Naive thymus-derived CD4-positive, alpha-beta T cell (primary cell): ENCODE measurements around the gene TMEM214. TPM values are rescaled to one million over a fixed set of nuclear protein-coding genes. Genes with fewer than 3 reads are reported as not detected.
A peak's percentile ranks its signal among the peaks of the same experiment; 100 is the strongest.

ENCODE experiments used
- ATAC-seq: fragments of 150-1000 bp; cut with Tn5 transposase; 2 replicates; pipeline ENCODE4 v1.10.0; 2021; ENCODE audit warnings: mild to moderate bottlenecking, moderate library complexity
- CTCF ChIA-PET: fragments of 350-600 bp; sonication (Branson Sonifier 250); formaldehyde crosslinking; loops from one replicate; lab custom pipeline; 2021; ENCODE audit warnings: antibody characterized with exemption; lab: Charles Lee
- POLR2A ChIA-PET: fragments of 350-600 bp; sonication (Branson Sonifier 250); formaldehyde crosslinking; loops from one replicate; lab custom pipeline; 2021; ENCODE audit warnings: antibody characterized with exemption, inconsistent platforms; lab: Charles Lee
- DNase-seq, 9 donors: peaks; one replicate each; pipeline versions ENCODE4 v3.0.0 to v3.0.0-alpha.2; 2020 to 2022; ENCODE audit warnings: mixed read lengths in 1 of 9
- H3K27ac ChIP-seq: one replicate; pipeline ENCODE4 v1.7.0; 2013; ENCODE audit warnings: mild to moderate bottlenecking, low read depth, low read length, moderate library complexity
- H3K27me3 ChIP-seq, 2 donors: one replicate each; pipeline ENCODE4 v1.7.0; 2013; ENCODE audit warnings: low read length in 2 of 2, mild to moderate bottlenecking in 2 of 2, moderate library complexity in 2 of 2; ENCODE audit not compliant: control insufficient read depth in 2 of 2, insufficient read depth in 2 of 2
- H3K36me3 ChIP-seq, 3 experiments: 1 replicate in 2 of 3; 2 replicates in 1 of 3; pipeline ENCODE4 v1.7.0; 2013; ENCODE audit warnings: low read length in 3 of 3, mild to moderate bottlenecking in 3 of 3, moderate library complexity in 1 of 3; ENCODE audit not compliant: insufficient read depth in 3 of 3, control insufficient read depth in 2 of 3
- H3K4me1 ChIP-seq, 2 donors: one replicate each; pipeline ENCODE4 v1.7.0; 2013; ENCODE audit warnings: low read length in 2 of 2, mild to moderate bottlenecking in 2 of 2, moderate library complexity in 1 of 2; ENCODE audit not compliant: control insufficient read depth in 2 of 2, insufficient read depth in 2 of 2
- H3K4me3 ChIP-seq: 2 replicates; pipeline ENCODE4 v1.7.0; 2013; ENCODE audit warnings: mild to moderate bottlenecking, low read length
- H3K9me3 ChIP-seq, 3 experiments: 1 replicate in 2 of 3; 2 replicates in 1 of 3; pipeline ENCODE4 v1.7.0; 2013; ENCODE audit warnings: low read length in 3 of 3; ENCODE audit not compliant: control insufficient read depth in 2 of 3
- H3K27ac Mint-ChIP-seq, 9 donors: one replicate each; pipeline ENCODE4 v1.8.0; 2020 to 2022; ENCODE audit warnings: mixed read lengths in 9 of 9, mild to moderate bottlenecking in 8 of 9, moderate library complexity in 5 of 9, inconsistent platforms in 2 of 9
- H3K27me3 Mint-ChIP-seq, 5 donors: one replicate each; pipeline ENCODE4 v1.8.0; 2021 to 2022; ENCODE audit warnings: mixed read lengths in 5 of 5, mild to moderate bottlenecking in 1 of 5
- H3K36me3 Mint-ChIP-seq, 5 donors: one replicate each; pipeline ENCODE4 v1.8.0; 2020 to 2022; ENCODE audit warnings: mixed read lengths in 5 of 5, mild to moderate bottlenecking in 3 of 5, inconsistent platforms in 1 of 5
- H3K4me1 Mint-ChIP-seq, 7 donors: one replicate each; pipeline ENCODE4 v1.8.0; 2020 to 2022; ENCODE audit warnings: mixed read lengths in 7 of 7, mild to moderate bottlenecking in 3 of 7, inconsistent platforms in 1 of 7
- H3K4me3 Mint-ChIP-seq, 10 donors: one replicate each; pipeline ENCODE4 v1.8.0; 2020 to 2022; ENCODE audit warnings: mild to moderate bottlenecking in 10 of 10, mixed read lengths in 10 of 10, moderate library complexity in 6 of 10, inconsistent platforms in 2 of 10
- H3K9me3 Mint-ChIP-seq, 11 donors: one replicate each; pipeline ENCODE4 v1.8.0; 2020 to 2022; ENCODE audit warnings: mixed read lengths in 11 of 11, mild to moderate bottlenecking in 4 of 11, inconsistent platforms in 1 of 11, moderate library complexity in 1 of 11
- intact Hi-C, 2 donors: fragments of 100-400 bp; cut with micrococcal nuclease; formaldehyde crosslinking; loops; one replicate each; pipeline ENCODE4 v1.15.1; 2023
- polyA plus RNA-seq, 2 donors: library from polyadenylated mRNA; unstranded; fragments of 300-500 nt; fragmentation: Illumina TruSeq; gene quantifications; one replicate each; pipeline ENCODE4 v1.2.3, GENCODE V29; 2021
- total RNA-seq, 6 experiments: library from RNA in 5 of 6; stranded (reverse) in 5 of 6; gene quantifications; 1 replicate in 5 of 6; 2 replicates in 1 of 6; pipeline ENCODE4 v1.2.3 and lab custom pipeline; 2021 to 2026

Gene TMEM214
- total and polyA plus RNA-seq, 7 experiments from 2014 or later: 18.6 to 114 (median 41.7) TPM

DNA sequence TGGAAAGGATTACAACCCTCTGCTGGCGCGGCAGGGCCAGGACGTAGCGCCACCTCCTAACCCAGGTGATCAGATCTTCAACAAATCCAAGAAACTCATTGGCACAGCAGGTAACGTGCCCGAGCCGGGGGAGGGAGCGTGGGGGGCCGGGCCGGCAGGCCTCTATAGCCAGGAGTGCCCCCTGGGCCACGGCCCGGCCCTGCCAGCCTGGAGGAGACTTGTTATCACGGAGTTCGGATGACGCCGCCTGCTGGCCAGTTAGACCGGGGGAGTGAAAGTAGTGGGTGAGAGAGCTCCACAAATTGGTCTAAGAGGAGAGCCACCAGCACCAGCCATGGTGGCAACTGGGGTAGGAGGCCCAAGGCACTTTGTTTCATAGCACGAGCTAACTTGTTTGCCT, 8.6 kb upstream of the TMEM214 start:
- no peaks in the 10 kb centered on the region for H3K9me3 ChIP-seq
- H3K27me3 Mint-ChIP-seq: no peaks in the 10 kb centered on the region
- H3K36me3 Mint-ChIP-seq: peaks cover 0 to 6% (median 2%) of the 10 kb centered on the region in 5 donors
- peaks cover 0 to 20% (median 0%) of the 10 kb centered on the region in 3 experiments for H3K36me3 ChIP-seq
- H3K4me3 Mint-ChIP-seq: no peak overlapping the region
- no peak overlapping the region for H3K4me3 ChIP-seq
- no peaks in the 10 kb centered on the region for H3K27me3 ChIP-seq
- H3K4me1 Mint-ChIP-seq: peaks cover 0 to 13% (median 4%) of the 10 kb centered on the region in 7 donors
- no peak overlapping the region for H3K27ac Mint-ChIP-seq
- ATAC-seq (no peak), DNase-seq (no peak)
- intact Hi-C loops: no loop called here
- H3K9me3 Mint-ChIP-seq: no peaks in the 10 kb centered on the region
- CTCF ChIA-PET: no interaction called here
- H3K4me1 ChIP-seq: no peaks in the 10 kb centered on the region
- POLR2A ChIA-PET: no interaction called here
- no peak overlapping the region for H3K27ac ChIP-seq

DNA sequence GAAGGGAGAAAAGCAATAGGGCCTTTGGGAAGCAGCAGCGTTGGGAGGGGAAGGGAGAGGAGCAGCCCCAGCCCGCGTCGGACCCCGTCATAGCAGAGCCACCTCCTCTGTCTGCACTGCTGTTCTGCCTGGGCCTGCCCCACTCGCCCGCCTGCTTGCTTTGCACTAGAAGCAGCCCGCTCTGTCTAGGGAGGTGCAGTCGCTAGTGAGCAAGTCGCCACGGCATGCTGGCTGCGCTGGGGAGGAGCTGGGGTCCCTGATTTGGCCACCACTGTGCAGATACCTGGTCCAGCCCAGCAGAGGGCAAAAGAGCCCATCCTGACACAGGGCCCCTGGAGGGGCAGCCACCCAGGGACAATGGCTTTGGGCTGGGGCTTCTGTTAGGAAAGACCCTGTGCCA, 8.0 kb upstream of the TMEM214 start:
- Histone ChIP-seq H3K9me3 (no peaks in the 10 kb centered on the region), H3K27ac (no peak overlapping the region), H3K36me3 (peaks cover 0 to 20% (median 0%) of the 10 kb centered on the region in 3 experiments), H3K4me1 (no peaks in the 10 kb centered on the region), H3K4me3 (no peak overlapping the region), H3K27me3 (no peaks in the 10 kb centered on the region)
- peaks cover 0 to 20% (median 8%) of the 10 kb centered on the region in 7 donors for H3K4me1 Mint-ChIP-seq
- DNase-seq: no peak
- H3K4me3 Mint-ChIP-seq: no peak overlapping the region
- POLR2A ChIA-PET: no interaction called here
- CTCF ChIA-PET: no interaction called here
- H3K27me3 Mint-ChIP-seq: no peaks in the 10 kb centered on the region
- no peaks in the 10 kb centered on the region for H3K9me3 Mint-ChIP-seq
- H3K36me3 Mint-ChIP-seq: peaks cover 0 to 6% (median 2%) of the 10 kb centered on the region in 5 donors
- no peak for ATAC-seq
- intact Hi-C loops: no loop called here
- no peak overlapping the region for H3K27ac Mint-ChIP-seq

DNA sequence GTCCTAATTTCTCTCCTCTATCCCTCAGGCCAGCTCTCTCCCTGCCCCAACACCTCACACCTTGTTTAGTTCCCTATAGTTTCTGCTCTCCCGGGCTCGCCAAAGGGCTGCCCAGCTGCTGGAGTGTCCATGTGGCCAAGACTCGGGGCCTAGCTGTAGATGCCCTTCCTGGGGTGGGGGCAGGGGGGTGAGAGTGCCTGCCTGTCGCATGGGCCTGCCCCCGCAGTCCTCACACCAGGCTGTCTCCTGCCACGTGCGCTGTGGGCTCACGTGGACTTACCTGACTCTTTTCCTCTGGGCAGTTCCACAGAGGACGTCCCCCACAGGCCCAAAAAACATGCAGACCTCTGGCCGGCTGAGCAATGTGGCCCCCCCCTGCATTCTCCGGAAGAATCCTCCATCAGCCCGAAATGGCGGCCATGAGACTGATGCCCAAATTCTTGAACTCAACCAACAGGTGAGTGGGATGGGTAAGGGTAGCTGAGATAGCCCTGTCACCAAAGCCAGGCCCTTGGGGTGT, 7.4 kb upstream of the TMEM214 start:
- Histone ChIP-seq H3K9me3 (no peaks in the 10 kb centered on the region), H3K4me1 (no peaks in the 10 kb centered on the region), H3K27me3 (no peaks in the 10 kb centered on the region), H3K4me3 (no peak overlapping the region), H3K27ac (no peak overlapping the region), H3K36me3 (peaks cover 0 to 20% (median 0%) of the 10 kb centered on the region in 3 experiments)
- peaks cover under 1 to 25% (median 10%) of the 10 kb centered on the region in 7 donors for H3K4me1 Mint-ChIP-seq
- H3K4me3 Mint-ChIP-seq: no peak overlapping the region
- H3K27ac Mint-ChIP-seq: no peak overlapping the region
- no peaks in the 10 kb centered on the region for H3K9me3 Mint-ChIP-seq
- H3K36me3 Mint-ChIP-seq: peaks cover 0 to 6% (median 2%) of the 10 kb centered on the region in 5 donors
- CTCF ChIA-PET: no interaction called here
- H3K27me3 Mint-ChIP-seq: no peaks in the 10 kb centered on the region
- POLR2A ChIA-PET: no interaction called here
- ATAC-seq (no peak), DNase-seq (no peak)
- intact Hi-C loops: no loop called here

DNA sequence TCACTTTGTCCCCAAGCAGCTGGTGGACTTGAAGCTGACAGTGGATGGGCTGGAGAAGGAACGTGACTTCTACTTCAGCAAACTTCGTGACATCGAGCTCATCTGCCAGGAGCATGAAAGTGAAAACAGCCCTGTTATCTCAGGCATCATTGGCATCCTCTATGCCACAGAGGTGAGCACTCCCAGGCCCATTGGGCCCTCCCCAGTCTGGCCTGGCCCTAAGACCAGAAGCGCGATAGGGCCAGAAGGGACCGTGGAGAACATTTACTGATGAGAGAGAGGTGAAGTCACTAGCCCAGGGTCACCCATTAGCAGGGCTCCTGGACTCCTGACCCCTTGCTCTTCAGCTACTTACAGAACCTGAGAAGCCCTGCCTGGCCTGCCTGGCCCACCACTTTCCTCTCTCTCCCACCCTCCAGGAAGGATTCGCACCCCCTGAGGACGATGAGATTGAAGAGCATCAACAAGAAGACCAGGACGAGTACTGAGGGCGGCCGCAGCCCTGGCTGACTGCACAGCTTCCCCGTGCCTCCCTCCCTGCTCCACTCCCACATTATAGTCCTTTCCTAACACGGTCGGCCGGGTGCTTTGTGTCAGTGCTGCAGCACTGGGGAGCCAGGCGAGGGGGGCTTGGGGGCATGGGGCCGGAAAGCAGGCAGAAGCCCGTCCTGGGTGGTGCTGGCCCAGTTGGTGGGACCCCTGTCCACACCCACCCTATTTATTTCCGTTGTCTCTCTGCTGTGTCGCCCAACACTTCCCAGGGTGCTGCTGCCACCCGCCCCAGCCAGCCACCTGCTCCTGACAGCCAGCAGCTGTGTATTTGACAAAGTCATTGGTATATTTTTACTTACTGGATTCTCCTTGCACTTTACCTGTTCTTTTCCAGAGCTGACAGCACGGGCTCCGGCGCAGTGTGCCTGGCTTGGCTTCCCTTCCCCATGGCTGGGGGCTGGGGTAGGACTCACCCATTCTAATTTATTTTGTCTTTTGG, 6.6 kb upstream of the TMEM214 start:
- Mint-ChIP-seq H3K4me3 (no peak overlapping the region), H3K27ac (no peak overlapping the region), H3K4me1 (peaks cover 4 to 32% (median 13%) of the 10 kb centered on the region in 7 donors), H3K9me3 (no peaks in the 10 kb centered on the region), H3K36me3 (peaks cover 0 to 6% (median 4%) of the 10 kb centered on the region in 5 donors), H3K27me3 (no peaks in the 10 kb centered on the region)
- no peak overlapping the region for H3K27ac ChIP-seq
- intact Hi-C loops: no loop called here
- CTCF ChIA-PET: interaction anchor here (1.1 kb wide), 1 partner anchor 165 kb away, joined by 3 read pairs; no protein-coding TSS in a partner anchor
- no peaks in the 10 kb centered on the region for H3K4me1 ChIP-seq
- H3K9me3 ChIP-seq: no peaks in the 10 kb centered on the region
- POLR2A ChIA-PET: no interaction called here
- H3K27me3 ChIP-seq: no peaks in the 10 kb centered on the region
- H3K4me3 ChIP-seq: no peak overlapping the region
- DNase-seq (no peak), ATAC-seq (no peak)
- H3K36me3 ChIP-seq: peaks cover 0 to 20% (median 0%) of the 10 kb centered on the region in 3 experiments

DNA sequence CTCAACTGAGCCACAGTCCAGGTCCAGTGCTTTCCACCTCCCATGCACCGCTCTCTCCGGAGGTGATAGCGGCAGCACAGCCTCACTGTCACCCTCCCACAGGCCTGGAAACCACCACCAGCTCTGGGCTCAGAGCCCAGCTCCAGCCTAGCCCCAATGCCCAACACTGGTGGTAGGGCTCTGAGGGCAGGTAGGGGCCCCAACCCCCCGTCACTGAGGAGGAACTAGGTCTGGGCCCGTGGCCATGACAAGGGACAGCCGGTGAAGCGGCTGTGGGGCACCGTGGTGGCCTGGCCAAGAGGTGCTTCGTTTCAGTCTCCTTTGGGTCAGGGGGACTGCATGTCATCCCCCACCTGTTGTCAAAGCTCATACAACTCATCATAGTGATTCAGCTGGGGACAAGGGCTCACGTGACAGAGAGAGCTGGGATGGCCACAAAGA, 5.5 kb upstream of the TMEM214 start:
- Mint-ChIP-seq H3K36me3 (peaks cover 0 to 8% (median 5%) of the 10 kb centered on the region in 5 donors), H3K27me3 (no peaks in the 10 kb centered on the region), H3K9me3 (no peaks in the 10 kb centered on the region), H3K27ac (no peak overlapping the region), H3K4me3 (no peak overlapping the region), H3K4me1 (peaks cover 13 to 42% (median 20%) of the 10 kb centered on the region in 7 donors)
- intact Hi-C loops: no loop called here
- no peak for DNase-seq
- Histone ChIP-seq H3K4me1 (peaks cover 0 to 5% of the 10 kb centered on the region in 2 donors), H3K9me3 (no peaks in the 10 kb centered on the region), H3K27me3 (no peaks in the 10 kb centered on the region), H3K4me3 (no peak overlapping the region), H3K27ac (no peak overlapping the region), H3K36me3 (peaks cover 0 to 20% (median 0%) of the 10 kb centered on the region in 3 experiments)
- POLR2A ChIA-PET: no interaction called here
- CTCF ChIA-PET: no interaction called here
- no peak for ATAC-seq

DNA sequence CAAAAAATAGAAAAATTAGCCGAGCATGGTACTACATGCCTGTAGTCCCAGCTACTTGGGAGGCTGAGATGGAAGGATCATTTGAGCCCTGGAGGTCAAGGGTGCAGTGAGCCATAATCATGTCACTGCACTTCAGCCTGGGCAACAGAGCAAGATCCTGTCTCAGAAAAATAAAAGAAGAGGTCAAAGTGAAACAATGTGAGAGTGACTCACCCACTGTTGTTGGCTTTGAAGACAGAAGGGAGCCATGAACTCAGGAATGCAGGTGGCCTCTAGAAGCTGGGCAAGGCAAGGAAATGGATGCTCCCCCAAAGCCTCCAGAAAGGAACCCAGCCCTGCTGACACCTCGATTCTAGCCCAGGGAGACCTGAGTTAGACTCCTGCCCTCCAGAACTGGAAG, 3.7 kb upstream of the TMEM214 start:
- no peak overlapping the region for H3K4me3 ChIP-seq
- no peaks in the 10 kb centered on the region for H3K27me3 Mint-ChIP-seq
- no peaks in the 10 kb centered on the region for H3K9me3 Mint-ChIP-seq
- intact Hi-C loops: no loop called here
- H3K9me3 ChIP-seq: no peaks in the 10 kb centered on the region
- peaks cover 0 to 8% (median 0%) of the 10 kb centered on the region in 5 donors for H3K36me3 Mint-ChIP-seq
- H3K4me1 ChIP-seq: peaks cover 7 to 13% of the 10 kb centered on the region in 2 donors
- no peak overlapping the region for H3K27ac ChIP-seq
- ChIA-PET POLR2A (interaction anchor here (1.3 kb wide), 1 partner anchor 22 kb away, joined by 4 read pairs; no protein-coding TSS in a partner anchor), CTCF (interaction anchor here (0.9 kb wide), 1 partner anchor 12 kb away, joined by 3 read pairs; no protein-coding TSS in a partner anchor)
- H3K4me1 Mint-ChIP-seq: peaks cover 21 to 54% (median 34%) of the 10 kb centered on the region in 7 donors
- H3K27ac Mint-ChIP-seq: peak overlapping the region in 1 of 9 donors; percentile 12
- ATAC-seq: no peak
- DNase-seq: no peak
- H3K27me3 ChIP-seq: no peaks in the 10 kb centered on the region
- H3K36me3 ChIP-seq: peaks cover 0 to 28% (median 0%) of the 10 kb centered on the region in 3 experiments
- H3K4me3 Mint-ChIP-seq: peak overlapping the region in 1 of 10 donors; percentile 27
